Stimulated activated CD4-positive, alpha-beta T cell treated with anti-CD3 and anti-CD28 coated beads, Interleukin-1b, Interleukin-23, amount 100 ng/mL, for 1 hour (primary cell): ENCODE data around the gene PFKL.
"Not testable (repeated sequence)": the region's sequence is repeated elsewhere in the genome, so short reads cannot be mapped to it uniquely, and the experiment has no call there.

Experiments used
- DNase-seq, 2 donors: peaks; one replicate each; pipeline ENCODE4 v3.0.0-alpha.2; 2020; ENCODE audit warnings: low read depth in 2 of 2

Gene PFKL

DNA sequence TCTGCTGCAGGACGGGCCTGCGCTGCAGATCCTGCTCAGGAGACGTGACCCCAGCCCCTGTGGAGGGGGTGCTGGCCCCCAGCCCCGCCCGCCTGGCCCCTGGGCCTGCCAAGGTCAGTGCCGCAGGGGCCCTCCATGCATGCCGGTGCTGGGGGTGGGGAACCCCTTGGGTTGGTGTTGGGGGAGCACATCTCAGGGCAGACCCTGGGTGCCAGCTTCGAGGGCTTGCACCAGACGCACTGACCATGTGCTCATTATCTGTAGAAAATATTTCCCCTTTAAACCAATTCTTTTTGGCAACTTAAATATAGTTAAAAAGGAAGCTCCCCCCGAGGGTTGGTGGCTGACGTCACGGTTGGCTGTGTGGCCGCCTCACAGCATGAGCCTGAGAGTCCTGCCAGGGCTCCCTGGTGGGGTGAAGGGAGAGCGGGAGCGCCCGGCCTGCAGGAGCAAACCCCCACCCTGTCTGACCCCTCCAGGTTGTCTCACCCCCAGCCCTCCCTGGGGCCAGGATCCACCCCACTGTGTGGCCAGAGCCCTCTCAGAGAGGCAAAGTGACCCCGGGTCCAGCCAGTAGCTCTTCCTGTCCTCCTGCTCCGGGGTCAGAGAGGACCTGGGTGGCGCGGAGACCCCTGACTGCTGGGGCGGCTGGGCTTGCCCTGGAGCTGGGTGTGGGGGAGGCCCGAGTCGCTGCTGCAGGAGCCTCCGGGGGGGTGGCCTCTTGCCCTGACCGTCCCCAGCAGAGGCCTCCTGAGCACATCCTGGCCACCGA, 5.3 kb upstream of the PFKL start:
- no peak for DNase-seq

DNA sequence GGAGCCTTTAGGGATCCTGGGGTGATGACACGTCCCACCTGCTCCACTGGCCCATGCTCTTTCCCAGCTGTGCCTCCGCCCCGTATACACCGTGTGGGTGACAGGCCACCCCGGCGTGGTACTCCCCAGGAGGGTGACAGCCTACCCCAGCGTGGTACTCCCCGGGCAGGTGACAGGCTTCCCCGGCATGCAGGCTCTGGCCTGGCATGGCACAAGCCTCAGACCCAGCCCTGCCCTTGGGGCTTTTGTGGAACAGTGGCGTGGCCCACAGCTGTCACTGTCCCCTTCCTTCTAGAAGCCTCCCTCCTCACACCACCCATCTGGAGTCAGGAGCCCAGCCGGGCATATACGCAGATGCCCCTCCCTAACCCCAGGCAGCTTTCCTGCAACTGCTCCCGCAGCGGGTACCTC, 4.7 kb upstream of the PFKL start:
- no peak for DNase-seq

DNA sequence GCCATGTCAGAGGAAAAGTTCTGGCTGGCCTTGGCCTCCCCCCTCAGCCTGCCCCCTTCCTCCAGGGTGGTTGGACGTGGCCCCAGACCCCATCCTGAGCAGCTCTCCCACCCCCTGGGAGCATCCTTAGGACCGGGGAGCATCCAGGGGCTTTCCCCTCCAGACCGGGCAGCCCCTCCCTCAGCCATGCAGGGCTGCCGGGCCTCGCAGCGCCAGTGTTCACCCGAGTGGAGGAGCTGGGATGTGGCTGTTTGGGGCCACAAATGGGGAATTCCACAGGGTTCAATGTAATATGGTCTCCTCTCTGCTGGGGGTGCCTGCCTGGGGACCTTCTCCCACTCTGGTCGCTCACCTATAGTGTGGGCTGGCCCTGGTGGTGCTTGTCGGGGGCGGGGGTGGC, 4.2 kb upstream of the PFKL start:
- no peak for DNase-seq

DNA sequence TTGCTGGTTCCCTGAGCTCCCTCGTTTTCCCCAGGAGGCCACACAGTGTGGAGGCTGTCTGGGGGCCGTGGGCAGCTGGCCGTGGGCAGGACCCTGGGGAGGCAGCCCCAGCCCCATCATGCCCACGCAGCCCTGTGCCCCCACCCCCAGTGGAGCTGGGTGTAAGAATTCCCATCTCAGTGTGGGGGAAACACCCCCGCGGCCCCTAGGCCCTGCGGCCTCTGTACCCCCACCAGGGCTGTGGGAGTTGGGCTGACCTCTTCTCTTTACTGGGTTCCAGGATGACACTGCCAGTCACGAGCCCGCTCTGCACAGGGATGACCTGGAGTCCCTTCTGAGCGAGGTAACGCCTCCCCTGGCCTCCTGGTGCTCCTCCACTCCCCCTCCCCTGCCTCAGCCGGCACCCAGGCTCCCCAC, 3.7 kb upstream of the PFKL start:
- DNase-seq: no peak

DNA sequence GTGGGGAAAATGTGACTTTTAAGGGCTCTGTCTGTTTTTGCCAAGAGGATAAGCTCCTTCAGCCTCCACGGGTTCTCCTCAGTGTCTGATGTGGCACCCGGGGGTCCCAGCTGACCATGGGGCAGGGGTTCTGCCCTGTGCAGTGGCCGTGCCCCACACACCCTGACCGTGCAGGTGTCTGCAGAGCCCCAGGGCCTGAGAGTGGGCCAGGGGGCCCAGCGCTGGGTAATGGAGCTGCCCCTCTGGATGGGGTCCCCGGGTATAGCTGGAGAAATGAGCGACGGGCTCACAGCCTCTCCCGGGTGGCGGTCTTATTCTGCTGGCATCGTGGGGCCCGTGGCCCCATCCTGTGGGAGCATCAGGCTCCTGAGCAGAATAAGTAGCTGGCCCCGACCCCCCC, 2.9 kb upstream of the PFKL start:
- no peak for DNase-seq

DNA sequence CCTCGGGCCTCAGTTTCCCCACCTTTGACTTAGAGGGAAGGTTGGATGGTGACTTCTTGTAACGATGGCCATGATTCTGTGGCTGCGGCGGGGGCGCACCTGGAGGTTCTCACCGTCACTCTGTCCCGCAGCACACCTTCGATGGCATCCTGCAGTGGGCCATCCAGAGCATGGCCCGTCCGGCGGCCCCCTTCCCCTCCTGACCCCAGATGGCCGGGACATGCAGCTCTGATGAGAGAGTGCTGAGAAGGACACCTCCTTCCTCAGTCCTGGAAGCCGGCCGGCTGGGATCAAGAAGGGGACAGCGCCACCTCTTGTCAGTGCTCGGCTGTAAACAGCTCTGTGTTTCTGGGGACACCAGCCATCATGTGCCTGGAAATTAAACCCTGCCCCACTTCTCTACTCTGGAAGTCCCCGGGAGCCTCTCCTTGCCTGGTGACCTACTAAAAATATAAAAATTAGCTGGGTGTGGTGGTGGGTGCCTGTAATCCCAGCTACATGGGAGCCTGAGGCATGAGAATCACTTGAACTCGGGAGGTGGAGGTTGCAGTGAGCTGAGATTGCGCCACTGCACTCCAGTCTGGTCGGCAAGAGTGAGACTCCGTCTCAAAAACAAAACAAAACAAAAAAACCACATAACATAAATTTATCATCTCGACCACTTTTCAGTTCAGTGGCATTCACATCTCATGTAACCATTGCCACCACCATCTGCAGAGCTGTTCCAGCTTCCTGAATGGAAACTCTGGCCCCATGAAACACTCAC, 2.1 kb upstream of the PFKL start:
- peak; percentile 34 to 53 for DNase-seq

DNA sequence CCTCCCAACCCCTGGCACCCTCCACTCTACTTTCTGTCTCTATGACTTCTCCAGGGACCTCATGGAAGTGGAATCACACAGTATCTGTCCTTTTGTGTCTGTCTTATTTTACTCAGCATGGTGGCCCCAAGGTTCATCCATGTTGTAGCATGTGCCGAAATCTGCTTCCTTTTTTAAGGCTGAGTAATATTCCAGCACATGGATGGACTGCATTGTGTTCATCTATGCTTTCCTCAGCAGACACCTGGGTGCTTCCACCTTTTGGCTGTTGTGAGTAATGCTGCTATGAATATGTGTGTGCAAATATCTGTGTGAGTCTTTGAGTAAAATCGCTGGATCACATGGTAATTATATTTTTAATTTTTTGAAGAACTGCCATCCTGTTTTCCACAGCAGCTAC, 1.6 kb upstream of the PFKL start:
- no peak for DNase-seq

DNA sequence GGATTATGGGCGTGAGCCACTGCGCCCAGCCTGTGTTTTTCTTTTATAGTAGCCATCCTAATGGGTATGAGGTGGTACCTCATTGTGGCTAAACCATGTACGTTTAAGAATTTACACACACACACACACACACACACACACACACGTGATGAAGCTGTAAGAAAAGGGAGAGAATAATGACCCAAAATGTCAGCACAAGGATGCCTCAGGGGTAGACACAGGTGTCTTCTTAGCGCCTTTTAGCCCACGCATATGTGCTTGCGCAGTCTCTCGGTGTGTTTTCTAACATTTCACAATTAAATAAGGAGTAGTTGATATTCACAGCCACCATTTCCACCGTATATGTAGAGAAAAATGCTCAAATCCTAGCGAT, 782 bp upstream of the PFKL start:
- no peak for DNase-seq

DNA sequence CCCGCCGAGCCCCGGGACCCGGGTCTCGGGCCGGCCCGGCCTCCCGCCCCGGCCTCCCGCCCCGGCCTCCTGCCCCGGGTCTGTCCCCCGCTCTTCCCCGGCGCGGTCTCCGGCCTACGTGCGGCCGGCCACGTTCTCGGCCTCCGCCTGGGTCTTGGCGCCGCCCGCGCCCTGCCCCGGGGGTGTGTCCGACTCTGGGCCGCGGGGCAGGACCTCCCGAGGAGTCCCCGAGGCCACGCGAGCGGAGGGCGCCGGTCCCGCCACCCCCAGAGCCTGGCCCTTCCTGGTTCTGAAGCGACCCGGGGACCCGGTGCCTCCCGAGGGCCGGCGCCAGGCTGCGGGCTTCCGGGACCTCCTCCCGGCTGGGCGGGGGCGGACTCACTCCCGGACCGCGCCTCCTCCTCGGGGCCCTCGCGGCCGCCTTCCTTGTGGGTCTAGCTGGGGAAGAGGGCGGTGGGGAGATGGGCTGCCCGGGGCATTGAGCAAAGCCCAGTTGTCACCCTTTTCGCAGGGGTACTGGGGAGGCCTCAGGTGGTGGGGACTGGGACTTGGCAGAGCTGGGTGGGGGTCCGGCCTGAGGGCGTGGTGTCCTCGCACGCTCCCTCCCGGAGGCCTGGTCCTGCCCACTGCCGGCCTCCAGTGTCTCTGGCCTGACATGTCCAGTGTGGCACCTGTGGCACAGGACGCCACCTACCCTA, 558 bp downstream of the PFKL start:
- DNase-seq: peak in 1 of 2 donors; percentile 27

DNA sequence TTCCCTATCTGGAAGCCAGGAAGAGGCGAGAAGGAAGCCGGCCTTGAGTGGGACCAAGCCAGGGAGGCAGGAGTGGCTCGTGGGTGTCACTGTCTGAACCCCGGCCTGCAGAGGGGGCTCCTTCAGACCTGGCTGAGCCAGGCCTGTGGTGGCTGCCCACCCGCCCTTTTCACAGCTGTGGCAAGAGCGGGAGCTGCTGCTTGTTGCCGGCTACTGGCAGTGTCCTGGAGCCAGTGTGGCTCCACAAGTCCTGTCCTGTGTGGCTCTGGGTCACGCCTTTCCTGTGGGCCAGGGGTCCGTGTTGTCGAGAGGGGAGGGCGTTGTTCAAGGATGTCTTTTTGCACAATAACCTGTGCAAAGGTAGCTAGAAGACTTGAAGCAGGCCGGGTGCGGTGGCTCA, 1.3 kb downstream of the PFKL start:
- no peak for DNase-seq

DNA sequence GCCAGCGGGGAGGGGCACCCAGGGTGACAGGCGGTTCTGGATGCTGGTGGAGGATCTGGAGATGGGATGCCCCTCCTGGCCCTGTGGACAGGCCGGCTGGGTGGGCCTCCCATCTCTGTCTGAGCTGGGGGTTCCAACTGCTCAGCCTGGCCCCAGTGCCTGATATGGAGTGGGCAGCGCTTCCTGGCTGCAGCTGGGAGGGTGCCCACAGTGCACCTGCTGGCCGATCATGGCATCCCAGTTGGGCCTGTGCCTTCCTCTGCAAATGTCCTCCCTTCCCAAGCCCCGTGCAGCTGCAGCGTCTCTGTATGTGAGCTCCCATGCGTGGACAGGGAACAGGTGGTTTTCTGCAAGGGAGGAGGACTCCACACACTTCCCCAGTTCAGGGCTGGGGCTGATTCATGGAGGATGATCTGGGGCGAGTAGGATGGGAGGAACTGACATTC, 2.1 kb downstream of the PFKL start:
- no peak for DNase-seq

DNA sequence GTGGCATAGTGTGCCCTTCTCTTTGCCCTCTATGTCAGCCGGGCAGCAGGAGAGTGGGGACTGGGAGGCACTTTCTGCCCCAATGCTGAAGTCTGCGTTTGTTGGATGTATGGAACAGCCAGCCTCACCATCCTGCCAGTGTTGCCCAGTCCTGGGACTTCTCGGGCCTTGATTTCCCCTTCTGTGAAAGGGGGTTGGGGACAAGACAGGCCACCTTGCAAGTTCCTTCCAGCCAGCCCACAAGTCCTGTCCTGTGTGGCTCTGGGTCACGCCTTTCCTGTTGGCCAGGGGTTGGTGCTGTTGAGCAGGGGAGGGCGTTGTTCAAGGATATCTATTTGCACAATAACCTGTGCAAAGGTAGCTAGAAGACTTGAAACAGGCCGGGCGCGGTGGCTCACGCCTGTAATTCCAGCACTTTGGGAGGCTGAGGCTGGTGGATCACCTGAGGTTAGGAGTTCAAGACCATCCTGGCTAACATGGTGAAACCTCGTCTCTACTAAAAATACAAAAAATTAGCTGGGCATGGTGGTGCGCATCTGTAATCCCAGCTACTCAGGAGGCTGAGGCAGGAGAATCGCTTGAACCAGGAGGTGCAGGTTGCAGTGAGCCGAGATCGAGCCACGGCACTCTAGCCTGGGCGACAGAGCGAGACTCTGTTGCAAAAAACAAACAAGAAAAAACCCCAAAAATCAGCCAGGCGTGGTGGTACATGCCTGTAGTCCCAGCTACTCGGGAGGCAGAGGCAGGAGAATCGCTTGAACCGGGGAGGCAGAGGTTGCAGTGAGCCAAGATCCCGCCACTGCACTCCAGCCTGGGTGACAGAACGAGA, 2.9 kb downstream of the PFKL start:
- not testable (repeated sequence) for DNase-seq

DNA sequence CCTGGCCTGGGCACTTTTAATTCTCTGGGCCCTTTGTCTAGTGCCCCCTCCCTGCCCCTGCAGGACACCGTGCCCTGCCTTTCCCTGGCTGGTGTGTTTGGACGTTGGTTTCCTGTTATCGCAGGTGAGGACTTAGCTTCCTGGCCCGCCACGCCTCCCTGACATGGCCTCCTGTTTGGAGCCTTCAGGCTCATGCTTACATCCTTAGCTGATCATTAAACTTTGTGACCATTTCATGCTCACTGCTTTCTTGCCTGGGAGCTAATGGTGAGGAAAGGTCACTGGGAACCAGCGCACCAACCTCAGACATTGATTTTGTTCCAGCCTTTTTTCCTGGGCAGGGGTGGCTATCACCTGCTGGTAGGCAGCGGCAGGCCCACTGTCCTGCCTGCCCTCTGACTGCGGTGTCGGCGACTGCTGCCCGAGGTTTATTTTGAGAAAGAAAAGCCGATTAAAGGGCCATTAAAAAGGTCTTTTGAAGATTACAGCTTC, 3.7 kb downstream of the PFKL start:
- DNase-seq: no peak

DNA sequence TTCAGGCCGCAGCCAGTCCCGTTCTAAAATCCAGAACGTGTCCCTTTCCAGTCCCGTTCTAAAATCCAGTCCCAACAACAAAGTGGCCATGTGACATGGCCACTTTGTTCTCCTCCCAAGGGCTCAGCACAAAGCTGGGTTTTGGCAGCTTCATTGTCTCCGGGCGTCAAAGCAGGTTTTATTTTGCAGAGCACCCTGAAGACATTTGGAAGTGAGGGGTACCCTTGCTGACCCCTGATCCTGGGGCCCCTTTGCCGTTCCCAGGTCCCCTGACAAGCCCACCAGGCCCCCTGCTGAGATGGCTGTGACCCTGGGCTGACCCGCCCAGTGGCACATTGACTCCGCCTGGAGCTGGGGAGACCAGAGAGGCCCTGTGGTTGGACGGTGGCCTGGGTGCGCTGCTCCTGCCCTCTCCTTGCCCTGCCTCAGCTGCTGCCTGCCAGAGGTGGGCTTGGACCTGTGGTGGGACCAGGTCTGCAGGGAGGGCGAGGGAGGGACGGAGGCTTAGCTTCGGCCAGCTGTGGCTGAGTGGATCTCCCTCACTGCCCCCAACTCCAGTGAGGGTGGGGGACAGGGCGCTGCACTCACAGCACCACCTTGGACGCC, 4.3 kb downstream of the PFKL start:
- no peak for DNase-seq

DNA sequence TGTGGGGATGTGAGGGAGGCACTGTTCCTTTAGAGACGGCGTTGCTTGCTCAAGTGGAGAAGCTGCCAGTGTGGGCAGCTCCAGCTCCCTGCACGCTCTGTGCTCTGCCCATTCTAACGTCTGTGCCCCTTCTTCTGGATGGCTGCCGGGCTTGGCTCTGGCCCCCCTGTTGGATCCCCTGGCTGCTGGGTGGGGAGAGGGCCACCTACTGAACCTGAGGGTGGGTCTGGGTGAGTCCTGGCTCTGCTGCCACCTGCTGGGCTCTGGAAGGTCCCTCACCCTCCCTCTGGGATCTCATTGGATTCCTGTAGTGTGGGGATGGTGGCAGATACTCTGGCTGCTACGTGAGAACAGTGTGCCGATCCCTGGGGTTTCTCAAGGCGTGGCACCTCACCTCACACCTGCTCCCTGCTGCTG, 5.0 kb downstream of the PFKL start:
- DNase-seq: peak in 1 of 2 donors; percentile 30

DNA sequence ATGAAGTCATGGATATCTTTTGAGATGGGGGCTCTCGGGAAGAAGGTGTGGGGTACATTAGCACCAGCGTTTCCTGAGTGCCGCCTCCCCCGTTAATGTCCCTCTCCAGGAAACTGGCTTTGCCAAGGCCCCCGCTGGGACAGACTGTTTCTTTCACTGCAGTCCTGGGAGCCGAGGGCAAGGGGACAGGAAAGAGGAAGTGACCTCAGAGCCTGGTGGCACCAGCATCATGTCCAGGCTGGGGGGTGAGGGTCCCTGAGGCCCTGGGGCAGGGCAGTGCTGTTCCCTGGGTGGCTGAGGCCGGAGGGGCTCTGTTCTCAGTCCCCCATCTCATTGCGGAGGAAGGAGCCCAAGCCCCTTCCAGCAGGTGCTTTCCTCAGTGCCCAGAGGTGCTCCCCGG, 5.8 kb downstream of the PFKL start:
- no peak for DNase-seq

DNA sequence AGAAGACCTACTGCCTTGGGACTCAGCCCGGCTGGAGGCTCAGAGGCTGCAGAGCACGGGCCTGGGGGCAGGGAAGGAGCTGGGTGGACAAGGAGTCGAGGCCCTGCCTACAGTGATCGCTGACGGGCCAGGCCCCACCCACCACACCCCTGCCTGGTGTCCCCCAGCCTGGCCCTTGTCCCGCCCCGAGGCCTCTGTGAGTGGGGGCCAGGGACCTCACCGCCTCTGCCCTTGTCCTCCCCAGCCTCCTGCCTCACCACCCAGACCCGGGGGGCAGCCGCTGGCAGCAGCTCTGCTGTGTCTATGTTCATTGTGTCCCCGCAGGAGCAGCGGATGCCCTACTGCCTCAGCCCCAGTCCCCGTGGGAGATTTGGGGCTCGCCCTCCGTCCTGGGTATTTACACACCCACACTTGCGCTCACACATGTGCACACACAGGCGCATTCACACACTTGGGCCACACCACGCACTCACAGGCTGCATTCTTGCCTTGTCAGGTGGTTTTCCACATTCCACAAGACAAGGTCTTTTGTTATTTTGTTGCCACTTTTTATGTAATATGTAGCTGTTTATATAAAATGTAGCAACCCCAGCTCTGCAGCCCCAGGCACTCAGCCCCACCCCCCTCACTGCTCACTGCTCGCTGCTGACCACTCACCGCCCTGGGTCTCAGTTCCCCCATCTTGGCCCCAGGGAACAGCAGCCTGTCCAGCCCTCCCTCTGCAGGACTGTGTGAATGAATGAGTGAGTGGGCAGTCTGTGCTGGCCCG, 7.3 kb downstream of the PFKL start:
- no peak for DNase-seq

DNA sequence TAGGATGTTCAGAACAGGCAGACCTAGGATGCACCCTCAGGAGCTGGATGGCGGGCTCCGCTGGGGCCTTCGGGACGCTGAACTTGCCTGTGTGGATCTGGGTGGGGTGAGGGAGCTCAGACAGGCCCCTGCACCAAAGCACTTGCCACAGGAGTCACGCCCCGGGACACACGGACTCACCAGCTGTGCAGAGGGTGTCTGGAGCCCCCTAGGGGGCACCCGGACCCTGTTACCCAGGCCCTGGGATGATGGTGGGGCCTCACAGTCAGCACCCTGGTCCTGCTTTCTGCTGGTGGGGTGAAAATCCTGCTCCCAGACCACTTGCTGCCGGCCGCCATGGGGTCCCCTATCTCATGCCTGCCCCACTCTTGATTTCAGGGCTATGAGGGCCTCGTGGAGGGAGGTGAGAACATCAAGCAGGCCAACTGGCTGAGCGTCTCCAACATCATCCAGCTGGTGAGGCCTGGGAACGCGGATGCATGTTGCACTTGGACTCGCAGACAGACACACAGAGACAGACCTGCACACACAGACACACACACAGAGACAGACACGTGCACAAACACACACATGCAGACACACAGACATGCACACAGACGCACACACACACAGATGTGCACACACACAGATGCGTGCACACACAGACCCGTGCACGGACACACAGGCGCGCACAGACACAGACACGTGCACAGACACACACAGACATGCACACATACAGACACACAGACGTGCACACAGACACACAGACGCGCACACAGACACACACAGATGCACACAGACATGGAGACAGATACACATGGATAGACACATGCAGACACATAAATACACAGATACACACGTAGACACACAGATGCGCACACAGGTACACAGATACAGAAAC, 11.0 kb downstream of the PFKL start:
- DNase-seq: no peak

DNA sequence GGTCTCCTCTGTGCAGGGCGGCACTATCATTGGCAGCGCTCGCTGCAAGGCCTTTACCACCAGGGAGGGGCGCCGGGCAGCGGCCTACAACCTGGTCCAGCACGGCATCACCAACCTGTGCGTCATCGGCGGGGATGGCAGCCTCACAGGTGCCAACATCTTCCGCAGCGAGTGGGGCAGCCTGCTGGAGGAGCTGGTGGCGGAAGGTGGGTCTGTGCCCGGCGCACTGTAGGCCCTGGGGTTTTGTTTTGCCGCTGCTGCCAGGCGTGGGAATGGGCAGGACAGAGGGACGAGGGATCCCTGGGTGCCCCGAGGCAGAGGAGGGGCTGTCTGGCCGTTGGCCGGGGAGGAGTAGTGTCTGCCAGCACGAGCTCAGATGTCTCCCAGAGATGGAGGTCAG, 12.2 kb downstream of the PFKL start:
- DNase-seq: no peak
